Kidney (tissue), 14 donors: ENCODE results near the gene TCERG1L. TPM values are rescaled to one million over a fixed set of nuclear protein-coding genes. Genes with fewer than 3 reads are reported as not detected.
A peak's percentile ranks its signal among the peaks of the same experiment; 100 is the strongest.
"Not testable (repeated sequence)": the region's sequence is repeated elsewhere in the genome, so short reads cannot be mapped to it uniquely, and the experiment has no call there.

Experiments used
- DNase-seq, 5 donors: peaks; one replicate each; pipeline ENCODE4 v3.0.0-alpha.2; 2013 to 2020
- FAIRE-seq: peaks from 2 replicates; lab custom pipeline; 2012; peaks lifted over from hg19 to GRCh38; lab: Jason Lieb, UNC
- H3K27ac ChIP-seq, 2 donors: one replicate each; pipeline ENCODE4 v1.7.0; 2013; ENCODE audit warnings: low read depth in 2 of 2, low read length in 2 of 2, inconsistent platforms in 1 of 2
- H3K27me3 ChIP-seq: one replicate; pipeline ENCODE4 v1.7.1; 2013; ENCODE audit warnings: low read length, inconsistent platforms; ENCODE audit not compliant: control insufficient read depth, insufficient read depth
- H3K36me3 ChIP-seq, 3 donors: one replicate each; pipeline versions ENCODE4 v1.7.0 to v1.7.1; 2013; ENCODE audit warnings: low read length in 3 of 3, control low read depth in 1 of 3, inconsistent platforms in 1 of 3; ENCODE audit not compliant: insufficient read depth in 3 of 3, control insufficient read depth in 2 of 3
- H3K4me1 ChIP-seq, 3 donors: one replicate each; pipeline versions ENCODE4 v1.7.0 to v1.7.1; 2013; ENCODE audit warnings: low read length in 3 of 3, inconsistent platforms in 1 of 3, low read depth in 1 of 3; ENCODE audit not compliant: control insufficient read depth in 2 of 3, insufficient read depth in 2 of 3
- H3K4me3 ChIP-seq, 3 donors: one replicate each; pipeline versions ENCODE4 v1.7.0 to v1.8.1; 2013; ENCODE audit warnings: low read length in 3 of 3, control low read depth in 1 of 3, inconsistent platforms in 1 of 3
- H3K9ac ChIP-seq, 3 donors: one replicate each; pipeline versions ENCODE4 v1.7.0 to v1.7.1; 2013; ENCODE audit warnings: low read length in 3 of 3, control low read depth in 1 of 3, inconsistent platforms in 1 of 3
- H3K9me3 ChIP-seq, 3 donors: one replicate each; pipeline versions ENCODE4 v1.7.0 to v1.7.1; 2013; ENCODE audit warnings: low read length in 3 of 3, control low read depth in 1 of 3, inconsistent platforms in 1 of 3; ENCODE audit not compliant: control insufficient read depth in 2 of 3, insufficient read depth in 1 of 3
- CTCF ChIP-seq: IDR thresholded peaks from 3 replicates; pipeline ENCODE4 v1.5.1; 2012; ENCODE audit warnings: mild to moderate bottlenecking, moderate library complexity, borderline replicate concordance; ENCODE audit not compliant: insufficient read depth; ENCODE audit errors: extremely low read depth
- intact Hi-C: fragments of 100-400 bp; cut with DNase I; formaldehyde crosslinking; loops from one replicate; pipeline ENCODE4 v1.11.1; 2022
- polyA plus RNA-seq: library from polyadenylated mRNA; stranded (reverse); fragments of 350-450 nt; fragmentation: Illumina TruSeq; extraction: RNeasy Lipid Tissue Mini Kit (QIAGEN cat#74804); gene quantifications from one replicate; pipeline ENCODE4 v1.2.3, GENCODE V29; 2014; ENCODE audit warnings: low read depth, low replicate concordance; ENCODE audit not compliant: insufficient read depth
- total RNA-seq: library from RNA; stranded (reverse); fragmentation: NEBNext Ultra II Directional; extraction: Animal tissue kit (Norgen Biotek cat#: 25700); gene quantifications from one replicate; pipeline ENCODE4 v1.2.1, GENCODE V29; 2021
- donor health status: control.
- donor health status: control.
- donor health status: control.
- donor health status: control.
- donor health status: control.
- donor health status: DM: yes; HTN: yes; CAD: no.
- donor health status: Normal renal cell carcinoma (clear cell type).

TCERG1L gene
- total and polyA plus RNA-seq, 2 donors from 2014 or later, result not detected

DNA sequence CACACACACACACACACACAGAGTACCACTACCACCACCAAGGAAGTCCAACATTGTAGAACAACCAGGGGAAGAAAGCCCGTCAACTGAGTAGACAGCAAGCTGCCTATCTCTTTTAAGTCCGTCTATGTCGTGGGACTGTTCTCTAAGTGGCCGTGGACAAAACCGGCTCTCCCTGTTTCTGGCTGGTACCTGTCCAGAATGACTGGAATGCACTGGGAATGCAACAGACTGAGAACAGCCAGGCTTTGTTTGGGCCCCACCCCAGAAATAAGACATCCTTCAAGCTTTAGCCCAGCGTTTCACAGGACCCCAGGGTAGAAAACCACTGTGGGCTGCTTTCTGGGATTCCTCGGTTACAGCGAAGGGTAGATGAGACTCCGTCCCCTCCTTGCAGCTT lies 203.6 kb downstream of the TCERG1L start:
- Histone ChIP-seq H3K9ac (no peak overlapping the region), H3K27ac (no peak overlapping the region), H3K4me3 (no peak overlapping the region), H3K36me3 (no peaks in the 10 kb centered on the region), H3K9me3 (peaks cover 0 to 7% (median 2%) of the 10 kb centered on the region in 3 donors), H3K4me1 (no peaks in the 10 kb centered on the region), H3K27me3 (no peaks in the 10 kb centered on the region)
- DNase-seq, result no peak
- intact Hi-C loops, result no loop called here
- FAIRE-seq, result no peak
- no peak for TF ChIP-seq CTCF

DNA sequence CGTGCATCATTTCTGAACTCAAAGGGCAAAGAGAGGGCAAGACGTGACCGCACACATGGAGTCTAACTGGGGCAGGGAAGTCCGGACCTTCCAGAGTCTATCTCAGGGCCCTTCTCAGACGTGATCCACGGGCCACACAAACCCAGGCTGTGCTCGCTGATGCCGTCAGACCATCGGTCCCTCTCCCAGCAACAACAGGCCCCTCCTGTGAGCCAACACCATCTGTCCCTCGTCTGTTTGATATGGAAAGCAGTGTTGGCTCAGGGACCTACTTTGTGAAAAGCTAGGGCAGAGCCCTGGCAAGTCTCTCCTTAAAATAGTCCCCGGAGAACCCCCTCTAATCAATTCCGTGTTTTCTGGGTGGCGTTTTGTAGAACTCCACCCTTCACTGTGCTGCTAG lies 208.8 kb downstream of the TCERG1L start:
- Histone ChIP-seq H3K27me3 (no peaks in the 10 kb centered on the region), H3K4me1 (no peaks in the 10 kb centered on the region), H3K4me3 (no peak overlapping the region), H3K9ac (no peak overlapping the region), H3K9me3 (peaks cover 0 to 2% (median 0%) of the 10 kb centered on the region in 3 donors), H3K27ac (no peak overlapping the region), H3K36me3 (no peaks in the 10 kb centered on the region)
- FAIRE-seq (no peak), DNase-seq (peak in 1 of 5 donors; percentile 12)
- intact Hi-C loops, result no loop called here
- no peak for TF ChIP-seq CTCF

- DNase-seq, result peak in 1 of 5 donors; percentile 43
These were observed 209.4 kb downstream of the TCERG1L start for GRCh38 chr10:131102147-131102546.

GRCh38 chr10:131100418-131101410 lies 210.8 kb downstream of the TCERG1L start:
- H3K9me3 ChIP-seq, H3K4me1 ChIP-seq, H3K36me3 ChIP-seq, H3K27ac ChIP-seq, H3K4me3 ChIP-seq, H3K27me3 ChIP-seq, FAIRE-seq, H3K9ac ChIP-seq, intact Hi-C loops: not testable (repeated sequence)
- DNase-seq, result peak in 1 of 5 donors; percentile 32

More at GRCh38 chr10:131102147-131102546, 209.4 kb downstream of the TCERG1L start:
- H3K9ac ChIP-seq, result no peak overlapping the region
- no peaks in the 10 kb centered on the region for H3K36me3 ChIP-seq
- H3K27me3 ChIP-seq, result no peaks in the 10 kb centered on the region
- no peak overlapping the region for H3K4me3 ChIP-seq
- no peaks in the 10 kb centered on the region for H3K4me1 ChIP-seq
- intact Hi-C loops, result no loop called here
- H3K27ac ChIP-seq, result no peak overlapping the region
- no peaks in the 10 kb centered on the region for H3K9me3 ChIP-seq
- no peak for FAIRE-seq
- TF ChIP-seq CTCF, result no peak
